Progenitor cell of endocrine pancreas (in vitro differentiated cells): ENCODE results near the gene E2F3. TPM values are rescaled to one million over a fixed set of nuclear protein-coding genes. Genes with fewer than 3 reads are reported as not detected.

ENCODE experiments used
- DNase-seq: peaks from one replicate; pipeline ENCODE4 v3.0.0; 2021; ENCODE audit warnings: low spot score; ENCODE audit not compliant: unreplicated experiment
- H3K27ac Mint-ChIP-seq: 2 replicates; pipeline ENCODE4 v1.8.0; 2021; ENCODE audit warnings: mild to moderate bottlenecking, moderate library complexity, mixed read lengths
- H3K27me3 Mint-ChIP-seq: 2 replicates; pipeline ENCODE4 v1.8.0; 2021; ENCODE audit warnings: mixed read lengths
- H3K36me3 Mint-ChIP-seq: 2 replicates; pipeline ENCODE4 v1.8.0; 2022; ENCODE audit warnings: mixed read lengths; ENCODE audit not compliant: insufficient read depth
- H3K4me1 Mint-ChIP-seq: 2 replicates; pipeline ENCODE4 v1.8.0; 2021; ENCODE audit warnings: low read depth, mixed read lengths
- H3K4me3 Mint-ChIP-seq: 2 replicates; pipeline ENCODE4 v1.8.0; 2021; ENCODE audit warnings: low read depth, mild to moderate bottlenecking, moderate library complexity, mixed read lengths
- H3K9me3 Mint-ChIP-seq: 2 replicates; pipeline ENCODE4 v1.8.0; 2021; ENCODE audit warnings: low read depth, mixed read lengths
- CTCF ChIP-seq: fragments of 200-600 bp; sonication (generic); IDR thresholded peaks from one replicate; pipeline ENCODE4 v1.5.0; 2021; ENCODE audit warnings: antibody characterized with exemption, mild to moderate bottlenecking; ENCODE audit not compliant: unreplicated experiment
- total RNA-seq: library from RNA; stranded (reverse); gene quantifications from 2 replicates; pipeline ENCODE4 v1.2.1, GENCODE V29; 2021

The E2F3 gene
- total RNA-seq, 1 donor from 2014 or later: 32.5 TPM

DNA sequence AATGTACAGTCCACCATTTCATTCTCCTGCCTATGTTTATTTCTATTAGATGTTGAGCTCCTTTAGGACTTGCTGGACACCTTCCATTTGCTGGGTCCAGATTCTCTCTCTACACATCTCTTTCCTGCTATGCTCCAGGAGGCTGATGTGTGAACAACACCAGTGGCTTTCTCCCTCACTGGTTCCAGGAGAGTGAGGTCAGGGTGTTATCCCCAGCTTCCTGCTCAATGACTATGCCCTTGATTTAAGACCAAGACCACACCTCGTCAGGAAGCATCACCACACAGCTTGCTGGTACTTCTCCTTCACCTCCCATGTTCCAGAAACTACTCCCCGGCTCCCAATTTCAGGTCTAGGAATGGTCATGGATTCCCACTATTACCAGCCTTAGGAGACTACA lies 31.3 kb upstream of the E2F3 start:
- Mint-ChIP-seq H3K4me3 (no peak overlapping the region), H3K4me1 (peaks cover 5% of the 10 kb centered on the region), H3K27ac (no peak overlapping the region), H3K27me3 (peaks cover 4% of the 10 kb centered on the region), H3K36me3 (no peaks in the 10 kb centered on the region), H3K9me3 (no peaks in the 10 kb centered on the region)
- TF ChIP-seq CTCF: no peak
- no peak for DNase-seq

DNA sequence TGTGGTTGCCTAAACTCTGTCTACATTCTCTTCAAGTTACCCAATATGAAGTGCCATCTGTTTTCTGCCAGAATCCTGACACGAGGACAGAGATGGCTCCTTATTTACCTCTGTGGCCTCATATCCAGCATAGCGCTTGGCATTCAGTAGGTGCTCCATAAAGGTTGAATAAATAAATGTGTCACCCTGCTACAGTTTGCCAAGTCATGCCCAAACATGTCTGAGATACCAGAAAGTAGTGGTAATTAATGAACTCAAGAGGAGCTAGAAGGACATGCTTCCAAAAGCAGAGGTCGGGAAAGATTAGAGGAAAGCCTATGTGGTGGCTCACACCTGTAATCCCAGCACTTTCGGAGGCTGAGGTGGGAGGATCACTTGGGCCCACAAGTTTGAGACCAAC lies 30.9 kb upstream of the E2F3 start:
- peaks cover 4% of the 10 kb centered on the region for H3K27me3 Mint-ChIP-seq
- peaks cover 5% of the 10 kb centered on the region for H3K4me1 Mint-ChIP-seq
- no peak overlapping the region for H3K4me3 Mint-ChIP-seq
- H3K36me3 Mint-ChIP-seq: no peaks in the 10 kb centered on the region
- no peaks in the 10 kb centered on the region for H3K9me3 Mint-ChIP-seq
- DNase-seq: no peak
- H3K27ac Mint-ChIP-seq: no peak overlapping the region
- no peak for TF ChIP-seq CTCF

DNA sequence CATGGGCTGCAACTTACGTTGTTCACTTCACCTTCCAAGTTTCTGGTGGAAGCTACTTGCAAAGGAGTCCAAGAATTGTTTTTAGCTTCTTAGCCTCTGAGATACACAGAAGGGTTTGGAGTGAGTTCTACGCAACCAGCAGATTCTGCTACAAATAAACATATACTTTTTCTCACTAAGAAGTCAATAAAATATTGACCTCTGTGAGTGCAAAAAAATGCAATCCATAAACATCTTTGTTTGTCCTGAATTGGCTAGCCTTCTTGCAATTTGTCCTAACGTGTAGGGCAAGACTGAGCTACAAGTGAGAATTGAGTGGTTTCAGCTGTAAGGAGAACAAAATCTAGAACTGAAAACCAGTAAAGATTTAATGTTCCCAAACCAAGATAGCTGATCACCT lies 26.2 kb upstream of the E2F3 start:
- no peak for TF ChIP-seq CTCF
- no peak for DNase-seq
- H3K27me3 Mint-ChIP-seq: no peaks in the 10 kb centered on the region
- no peaks in the 10 kb centered on the region for H3K36me3 Mint-ChIP-seq
- H3K9me3 Mint-ChIP-seq: no peaks in the 10 kb centered on the region
- H3K4me3 Mint-ChIP-seq: no peak overlapping the region
- H3K27ac Mint-ChIP-seq: no peak overlapping the region
- H3K4me1 Mint-ChIP-seq: peaks cover 4% of the 10 kb centered on the region

DNA sequence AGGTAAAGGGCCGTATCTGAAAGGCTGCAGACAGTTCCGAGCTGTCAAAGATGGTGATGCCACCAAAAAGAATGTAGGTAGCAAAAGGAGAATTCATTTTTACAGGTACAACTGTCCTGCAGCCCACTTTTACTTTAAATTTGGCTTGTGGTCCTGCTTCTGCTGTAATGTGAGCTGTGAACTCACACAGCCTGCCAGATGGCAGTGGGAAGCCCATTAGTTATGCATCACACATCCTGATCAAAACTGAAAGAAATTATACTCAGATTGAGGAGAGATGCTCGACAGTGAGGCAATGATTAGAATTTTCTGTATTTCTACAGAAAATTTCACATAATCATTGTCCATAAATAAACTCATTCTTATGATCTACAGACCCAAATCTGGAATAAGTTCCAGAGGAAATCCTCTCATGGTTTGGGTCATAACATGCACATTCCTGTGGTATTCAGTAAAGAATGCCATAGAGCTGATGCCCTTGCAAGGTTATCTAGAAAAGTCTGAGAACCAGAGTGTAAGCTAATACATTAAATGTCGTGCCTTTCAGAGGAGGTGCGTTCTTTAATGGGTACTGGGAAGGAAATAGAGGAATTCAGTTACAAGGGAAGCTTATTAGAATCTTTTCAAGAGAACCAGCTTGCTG lies 23.9 kb upstream of the E2F3 start:
- TF ChIP-seq CTCF: no peak
- H3K4me1 Mint-ChIP-seq: peaks cover 4% of the 10 kb centered on the region
- H3K27ac Mint-ChIP-seq: no peak overlapping the region
- no peaks in the 10 kb centered on the region for H3K36me3 Mint-ChIP-seq
- DNase-seq: no peak
- peaks cover 9% of the 10 kb centered on the region for H3K9me3 Mint-ChIP-seq
- H3K27me3 Mint-ChIP-seq: no peaks in the 10 kb centered on the region
- H3K4me3 Mint-ChIP-seq: no peak overlapping the region

GRCh38 chr6:20379231-20379630 lies 22.4 kb upstream of the E2F3 start:
- Mint-ChIP-seq H3K9me3 (peaks cover 9% of the 10 kb centered on the region), H3K27me3 (no peaks in the 10 kb centered on the region), H3K36me3 (no peaks in the 10 kb centered on the region), H3K4me3 (no peak overlapping the region), H3K4me1 (peaks cover 4% of the 10 kb centered on the region), H3K27ac (no peak overlapping the region)
- TF ChIP-seq CTCF: no peak
- DNase-seq: no peak
